GM19351 (cell line): ENCODE results near the gene CTIF.

Experiments
- ATAC-seq: cut with Tn5 transposase; IDR thresholded peaks from one replicate; pipeline ENCODE4 v1.9.1; 2021; ENCODE audit warnings: mild to moderate bottlenecking, moderate library complexity; ENCODE audit not compliant: unreplicated experiment

The CTIF gene

DNA sequence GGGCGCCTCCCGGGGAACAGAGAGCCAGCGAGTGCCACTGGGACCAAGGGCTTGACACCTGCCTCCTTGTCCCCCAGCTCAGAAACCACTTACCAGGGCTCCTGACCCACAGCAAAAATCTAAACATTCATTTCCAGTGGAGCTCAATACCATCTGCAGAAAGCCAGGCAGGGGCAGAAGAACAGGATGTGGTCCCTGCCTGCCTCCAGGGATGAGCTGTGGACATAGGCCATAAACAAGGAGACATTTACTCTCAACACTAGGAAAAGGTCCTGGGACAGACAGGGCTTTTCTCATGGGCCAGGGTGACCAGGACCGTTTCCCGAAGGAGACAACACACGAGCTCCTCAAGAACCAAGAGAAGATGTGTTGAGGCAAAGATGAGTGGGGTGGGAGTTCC, 203.0 kb downstream of the CTIF start:
- ATAC-seq: no peak

DNA sequence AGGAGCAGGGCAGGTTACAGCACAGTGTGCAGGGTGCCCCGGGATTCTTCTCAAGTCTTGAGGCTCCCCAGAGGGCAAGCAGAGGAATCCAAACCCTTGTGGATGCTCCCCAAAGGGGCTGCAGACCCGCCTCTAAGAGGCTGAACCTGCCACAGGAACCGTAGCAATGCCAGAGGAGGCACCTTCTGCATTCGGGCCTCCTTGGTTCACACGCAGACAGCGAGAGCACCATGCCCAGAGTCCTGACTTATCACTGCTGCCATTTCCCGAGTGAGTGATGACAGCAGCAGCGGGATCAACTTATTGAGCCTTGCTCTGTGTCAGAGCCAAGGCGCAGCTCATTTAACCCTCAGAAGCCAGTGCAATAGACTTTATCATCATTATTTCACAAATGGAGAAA, 203.5 kb downstream of the CTIF start:
- ATAC-seq: no peak

GRCh38 chr18:48742706-48743475, 204.1 kb downstream of the CTIF start:
- no peak for ATAC-seq

DNA sequence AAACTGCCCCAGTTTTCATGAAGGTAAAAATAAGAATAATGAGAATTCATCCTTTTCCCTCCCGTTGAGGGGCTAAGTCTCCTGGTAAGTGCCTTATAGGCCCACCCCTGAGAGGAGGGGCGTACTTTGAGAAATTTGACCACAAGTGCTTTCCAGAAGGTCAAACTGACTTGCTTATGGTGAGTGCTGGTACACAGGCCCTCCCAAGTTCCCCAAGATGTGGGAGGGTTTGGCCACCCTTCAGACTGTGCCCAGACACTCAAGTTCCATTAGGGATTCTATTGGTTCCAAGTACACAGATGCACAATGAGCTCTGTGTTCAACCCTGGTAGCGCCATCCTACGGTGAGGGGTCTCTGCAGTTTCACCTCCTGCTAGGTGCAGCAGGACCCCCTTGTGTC, 205.1 kb downstream of the CTIF start:
- ATAC-seq: no peak

DNA sequence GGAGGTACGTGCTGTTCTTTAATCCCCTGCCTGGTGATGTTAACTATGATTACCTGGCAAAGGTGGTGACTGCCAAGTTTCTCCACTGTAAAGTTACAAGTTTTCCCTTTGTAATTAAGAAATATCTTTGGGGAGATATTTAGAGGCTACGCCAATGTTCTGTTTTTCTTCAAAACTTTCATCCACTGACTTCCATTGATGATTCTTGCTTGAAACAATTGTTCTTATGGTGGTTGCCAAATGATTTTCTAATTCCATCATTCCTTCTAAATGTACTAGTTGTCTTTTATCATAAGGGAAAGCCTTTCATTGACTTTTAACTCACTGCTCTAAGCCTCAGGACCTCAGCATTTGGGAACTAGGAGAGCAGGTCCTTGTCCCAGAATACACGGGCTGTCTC, 206.5 kb downstream of the CTIF start:
- ATAC-seq: no peak

DNA sequence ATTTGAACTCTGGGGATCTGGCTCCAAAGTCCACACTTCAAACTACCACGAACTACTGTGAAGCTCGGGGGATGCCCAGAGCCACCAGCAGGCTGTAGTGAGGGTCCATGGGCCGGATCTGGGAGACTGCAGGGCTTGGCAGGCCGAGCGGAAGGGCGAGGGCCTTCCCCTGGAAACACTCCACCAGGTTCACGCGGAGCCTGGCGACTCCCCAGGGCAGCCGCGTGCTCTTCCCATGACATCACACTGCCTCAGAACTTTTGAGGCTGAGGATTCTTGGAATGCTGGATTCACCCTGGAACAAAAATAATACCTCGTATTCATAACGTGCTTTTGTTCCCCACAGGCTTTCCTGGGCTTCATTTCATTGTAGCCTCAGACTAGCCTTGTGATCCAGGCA, 210.9 kb downstream of the CTIF start:
- ATAC-seq: no peak

GRCh38 chr18:48750485-48751175, 211.8 kb downstream of the CTIF start:
- no peak for ATAC-seq

GRCh38 chr18:48751727-48752468, 213.1 kb downstream of the CTIF start:
- ATAC-seq: no peak

DNA sequence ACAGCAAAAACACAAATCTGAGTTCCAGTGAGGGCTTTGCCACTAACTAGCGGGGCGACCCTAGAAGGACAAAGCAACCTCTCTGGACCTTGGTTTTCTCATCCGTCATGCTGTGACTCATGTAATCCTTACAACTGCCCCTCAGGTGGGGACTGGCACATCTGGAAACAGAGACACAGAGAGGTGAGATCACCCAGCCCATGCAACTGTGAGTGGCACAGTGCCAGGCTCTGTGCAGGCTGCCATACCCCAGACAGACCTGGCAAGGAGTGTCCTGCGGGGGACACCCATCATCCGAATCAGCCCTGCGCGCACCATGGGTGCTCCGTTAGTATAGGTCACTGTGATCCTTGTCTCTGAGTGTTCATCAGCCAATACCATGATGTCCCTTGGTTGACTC, 213.6 kb downstream of the CTIF start:
- no peak for ATAC-seq

- no peak for ATAC-seq
These were observed 214.1 kb downstream of the CTIF start for GRCh38 chr18:48752928-48753327.

DNA sequence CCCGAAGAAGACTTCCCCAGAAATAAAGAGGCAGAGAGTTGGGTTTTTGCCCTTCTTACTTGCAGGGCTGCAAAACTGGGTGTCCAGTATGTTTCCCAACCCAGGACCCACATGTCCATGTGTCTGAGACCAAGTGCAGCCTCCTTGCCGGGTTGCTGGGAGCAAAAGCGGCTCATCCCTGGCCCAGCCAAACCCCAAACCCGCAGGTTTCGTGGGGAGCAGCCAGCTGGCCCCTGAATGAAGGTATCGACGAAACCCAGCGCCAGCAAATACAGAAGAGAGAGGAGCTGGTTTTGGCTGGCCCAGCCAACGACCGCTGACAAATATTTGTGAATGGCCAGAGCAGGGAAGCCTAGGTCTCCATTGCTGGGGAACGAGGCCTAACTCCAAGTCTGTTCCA, 214.9 kb downstream of the CTIF start:
- no peak for ATAC-seq

DNA sequence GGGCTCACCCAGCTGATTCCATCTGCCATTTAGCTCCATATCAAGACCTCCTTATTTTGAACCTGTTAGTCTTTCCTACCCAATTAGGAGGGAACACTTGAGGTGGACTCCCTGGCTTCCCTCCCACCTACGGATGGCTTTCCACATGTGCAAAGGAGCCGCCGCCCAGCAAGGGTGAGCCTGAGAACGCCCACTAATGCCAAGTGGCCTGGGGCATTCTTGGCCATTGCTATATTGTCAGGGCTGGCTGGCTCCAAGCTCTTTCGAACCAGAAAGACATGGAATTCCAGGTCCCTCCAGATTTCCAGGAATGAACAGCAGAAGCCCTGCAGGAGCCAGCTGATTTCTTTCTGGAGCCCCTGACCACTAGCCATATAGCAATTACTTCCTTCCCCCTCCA, 215.7 kb downstream of the CTIF start:
- no peak for ATAC-seq

GRCh38 chr18:48754993-48755473, 216.2 kb downstream of the CTIF start:
- no peak for ATAC-seq

DNA sequence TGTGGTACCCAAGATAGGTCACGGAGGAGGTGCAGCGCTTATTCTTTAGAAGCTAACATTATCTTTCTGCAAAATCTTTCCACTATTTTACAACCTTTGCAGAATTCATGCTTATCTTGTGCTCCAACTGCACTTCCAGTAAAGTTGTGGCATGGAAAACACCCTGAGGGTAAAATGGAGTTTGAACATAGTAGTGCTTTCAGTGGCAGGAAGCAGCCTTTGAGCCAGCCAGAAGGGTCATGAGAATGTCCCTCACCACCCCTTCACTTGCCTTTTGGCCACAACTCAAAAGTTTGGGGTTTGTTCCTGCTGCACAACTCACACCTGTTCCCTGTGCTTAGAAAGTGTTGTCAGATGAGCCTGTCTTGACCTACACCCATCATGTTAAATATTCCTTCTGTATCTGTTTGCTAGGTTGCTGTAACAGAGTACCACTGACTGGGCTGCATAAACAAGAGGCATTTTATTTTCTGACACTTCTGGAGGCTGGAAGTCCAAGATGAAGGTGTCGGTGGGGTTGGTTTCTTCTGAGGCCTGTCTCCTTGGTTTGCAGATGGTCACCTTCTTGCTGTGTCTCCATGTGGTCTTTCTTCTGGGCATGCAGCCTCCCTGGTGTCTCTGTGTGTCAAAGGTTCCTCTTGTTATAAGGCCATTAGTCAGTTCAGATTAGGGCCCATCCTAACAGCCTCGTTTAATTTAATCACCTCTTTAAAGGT, 217.8 kb downstream of the CTIF start:
- ATAC-seq: no peak

- ATAC-seq: no peak
These were observed 218.5 kb downstream of the CTIF start for GRCh38 chr18:48757367-48757766.

- no peak for ATAC-seq
These were observed 219.1 kb downstream of the CTIF start for GRCh38 chr18:48757906-48758305.

- ATAC-seq: no peak
These were observed 222.8 kb downstream of the CTIF start for GRCh38 chr18:48761582-48761981.

- ATAC-seq: no peak
These were observed 223.2 kb downstream of the CTIF start for GRCh38 chr18:48762022-48762421.

- ATAC-seq: no peak
These were observed 224.2 kb downstream of the CTIF start for GRCh38 chr18:48762836-48763718.

- no peak for ATAC-seq
These were observed 224.9 kb downstream of the CTIF start for GRCh38 chr18:48763719-48764100.
